Right ventricle myocardium inferior (tissue), 1 donor: Measurements from ENCODE around the gene DLGAP5. TPM values are rescaled to one million over a fixed set of nuclear protein-coding genes. Genes with fewer than 3 reads are reported as not detected.
A peak's percentile ranks its signal among the peaks of the same experiment; 100 is the strongest.

Experiments used
- ATAC-seq: fragments of 200-7000 bp; cut with Tn5 transposase; one replicate; pipeline ENCODE4 v1.9.1; 2020; ENCODE audit warnings: mild to moderate bottlenecking, moderate library complexity
- DNase-seq: peaks from one replicate; pipeline ENCODE4 v3.0.0; 2021; ENCODE audit errors: missing footprints
- intact Hi-C: fragments of 100-400 bp; cut with DNase I; formaldehyde crosslinking; loops from one replicate; pipeline ENCODE4 v1.11.0; 2022
- long read RNA-seq: library from polyadenylated mRNA; unstranded; transcript quantifications from one replicate; pipeline ENCODE4 v2.0.0, GENCODE V29; 2021
- total RNA-seq: library from RNA; stranded (reverse); fragmentation: NEBNext Ultra II Directional; extraction: Animal tissue kit (Norgen Biotek cat#: 25700); gene quantifications from one replicate; pipeline ENCODE4 v1.2.1, GENCODE V29; 2021
- donor health status: DM: no; HTN: yes; CAD: no; lungs with severe emphysema.

DLGAP5 gene
- total RNA-seq = 0.51 TPM
- long read RNA-seq = 0 reads

GRCh38 chr14:55191203-55192053, at the start of gene DLGAP5:
Gene DLGAP5, minus strand, starts transcription at chr14:55191585. Its CDS starts 2,406 bp downstream, at chr14:55189179.
- ATAC-seq = peak; percentile 99
- DNase-seq = peak; percentile 94
- intact Hi-C loops = no loop called here

GRCh38 chr14:55240526-55241178, 49.3 kb upstream of the DLGAP5 start:
- intact Hi-C loops = no loop called here
- no peak for ATAC-seq
- no peak for DNase-seq

GRCh38 chr14:55239320-55239719, 47.9 kb upstream of the DLGAP5 start:
- ATAC-seq (no peak), DNase-seq (no peak)
- intact Hi-C loops = no loop called here

GRCh38 chr14:55238019-55238680, 46.8 kb upstream of the DLGAP5 start:
- ATAC-seq = no peak
- intact Hi-C loops = no loop called here
- no peak for DNase-seq

GRCh38 chr14:55233591-55233990, 42.2 kb upstream of the DLGAP5 start:
- DNase-seq (no peak), ATAC-seq (no peak)
- intact Hi-C loops = no loop called here

GRCh38 chr14:55228261-55228660, 36.9 kb upstream of the DLGAP5 start:
- intact Hi-C loops = no loop called here
- no peak for ATAC-seq
- DNase-seq = no peak

- intact Hi-C loops = no loop called here
- no peak for ATAC-seq
- DNase-seq = no peak
Measured at GRCh38 chr14:55223364-55223763, 32.0 kb upstream of the DLGAP5 start.

- ATAC-seq = no peak
- intact Hi-C loops = no loop called here
Measured at GRCh38 chr14:55221968-55222367, 30.6 kb upstream of the DLGAP5 start.

GRCh38 chr14:55221186-55221585, 29.8 kb upstream of the DLGAP5 start:
- no peak for ATAC-seq
- intact Hi-C loops = no loop called here
- DNase-seq = no peak

More at GRCh38 chr14:55221968-55222367, 30.6 kb upstream of the DLGAP5 start:
- no peak for DNase-seq

GRCh38 chr14:55220230-55220629, 28.8 kb upstream of the DLGAP5 start:
- DNase-seq (no peak), ATAC-seq (no peak)
- intact Hi-C loops = no loop called here

- intact Hi-C loops = loop anchor here (1.0 to 10.0 kb wide), 3 partner anchors 145 to 1262 kb away; no protein-coding TSS in a partner anchor
- no peak for ATAC-seq
- no peak for DNase-seq
Measured at GRCh38 chr14:55212634-55213033, 21.2 kb upstream of the DLGAP5 start.

- ATAC-seq (no peak), DNase-seq (no peak)
- intact Hi-C loops = no loop called here
Measured at GRCh38 chr14:55207832-55208231, 16.4 kb upstream of the DLGAP5 start.

GRCh38 chr14:55206175-55206693, 14.8 kb upstream of the DLGAP5 start:
- DNase-seq (no peak), ATAC-seq (no peak)
- intact Hi-C loops = no loop called here

GRCh38 chr14:55201219-55202101, 10.1 kb upstream of the DLGAP5 start:
- ATAC-seq (no peak), DNase-seq (no peak)
- intact Hi-C loops = no loop called here

- intact Hi-C loops = no loop called here
- no peak for DNase-seq
- no peak for ATAC-seq
Measured at GRCh38 chr14:55200651-55201050, 9.3 kb upstream of the DLGAP5 start.

- DNase-seq (no peak), ATAC-seq (no peak)
- intact Hi-C loops = no loop called here
Measured at GRCh38 chr14:55198749-55199148, 7.4 kb upstream of the DLGAP5 start.

GRCh38 chr14:55194656-55195355, 3.4 kb upstream of the DLGAP5 start:
- DNase-seq (no peak), ATAC-seq (no peak)
- intact Hi-C loops = no loop called here

GRCh38 chr14:55192054-55192621, 753 bp upstream of the DLGAP5 start:
- intact Hi-C loops = no loop called here
- ATAC-seq (no peak), DNase-seq (no peak)
